Astrocyte of the spinal cord (primary cell): ENCODE measurements around the gene PPIP5K2.
"Not testable (repeated sequence)": the region's sequence is repeated elsewhere in the genome, so short reads cannot be mapped to it uniquely, and the experiment has no call there.

ENCODE experiments used
- DNase-seq: peaks from one replicate; pipeline ENCODE4 v3.0.0; 2011; ENCODE audit warnings: low read depth, low spot score
- H3K4me3 ChIP-seq: 2 replicates; pipeline ENCODE4 v1.5.1; 2011; ENCODE audit warnings: low read depth, mild to moderate bottlenecking, low read length, moderate library complexity
- CTCF ChIP-seq: IDR thresholded peaks from 2 replicates; pipeline ENCODE4 v1.5.1; 2012; ENCODE audit warnings: low read depth, mild to moderate bottlenecking, low read length, inconsistent platforms
- in situ Hi-C: cut with HindIII; loops from 2 replicates; pipeline ENCODE4 v1.10.0; 2017; ENCODE audit warnings: low sequenced_read_pairs

Gene PPIP5K2

GRCh38 chr5:103119765-103120606 is at the start of gene PPIP5K2, which contains the start of gene GIN1:
PPIP5K2 (plus strand) TSS chr5:103120301; CDS start chr5:103129590, 9,289 bp downstream.
GIN1 (minus strand) TSS chr5:103120138; CDS start chr5:103108707, 11,431 bp downstream.
- H3K4me3 ChIP-seq, result peak within 1 kb of the TSS; percentile 79
- no peak for TF ChIP-seq CTCF
- in situ Hi-C loops, result no loop called here
- DNase-seq, result peak; percentile 99

GRCh38 chr5:103073500-103073899 is 46.6 kb upstream of the PPIP5K2 start:
- DNase-seq, in situ Hi-C loops, H3K4me3 ChIP-seq: not testable (repeated sequence)

- in situ Hi-C loops, result no loop called here
- no peak for DNase-seq
- TF ChIP-seq CTCF, result no peak
- H3K4me3 ChIP-seq, result no peak overlapping the region
Observed at GRCh38 chr5:103075442-103075841, 44.7 kb upstream of the PPIP5K2 start.

GRCh38 chr5:103079796-103080195 is 40.3 kb upstream of the PPIP5K2 start:
- no peak for DNase-seq
- in situ Hi-C loops, result no loop called here
- TF ChIP-seq CTCF, result no peak
- H3K4me3 ChIP-seq, result no peak overlapping the region

- DNase-seq, result no peak
- no peak overlapping the region for H3K4me3 ChIP-seq
- in situ Hi-C loops, result no loop called here
- TF ChIP-seq CTCF, result no peak
Observed at GRCh38 chr5:103086547-103086946, 33.6 kb upstream of the PPIP5K2 start.

GRCh38 chr5:103089272-103089671 is 30.8 kb upstream of the PPIP5K2 start:
- in situ Hi-C loops, result no loop called here
- no peak for DNase-seq
- no peak for TF ChIP-seq CTCF
- H3K4me3 ChIP-seq, result no peak overlapping the region

GRCh38 chr5:103090791-103091190 is 29.3 kb upstream of the PPIP5K2 start:
- TF ChIP-seq CTCF, result no peak
- no peak overlapping the region for H3K4me3 ChIP-seq
- no peak for DNase-seq
- in situ Hi-C loops, result no loop called here
